NT2/D1 (cell line): ENCODE measurements around the gene MAP3K5.

ENCODE experiments used
- DNase-seq: peaks from one replicate; pipeline ENCODE4 v3.0.0-alpha.2; 2011; ENCODE audit warnings: low read depth, low spot score
- H3K27me3 ChIP-seq: 2 replicates; pipeline ENCODE4 v1.6.0; 2011; ENCODE audit warnings: mild to moderate bottlenecking; ENCODE audit not compliant: insufficient read length, insufficient read depth
- H3K36me3 ChIP-seq: 2 replicates; pipeline ENCODE4 v1.6.1; 2011; ENCODE audit warnings: mild to moderate bottlenecking, low read length, mixed read lengths; ENCODE audit not compliant: insufficient read depth, insufficient read length
- H3K4me1 ChIP-seq: 2 replicates; pipeline ENCODE4 v1.5.1; 2011; ENCODE audit not compliant: insufficient read depth, insufficient read length
- H3K4me3 ChIP-seq: 2 replicates; pipeline ENCODE4 v1.5.1; 2011; ENCODE audit warnings: low read depth; ENCODE audit not compliant: insufficient read length
- H3K9ac ChIP-seq: 2 replicates; pipeline ENCODE4 v1.6.0; 2011; ENCODE audit warnings: low read depth; ENCODE audit not compliant: insufficient read length
- H3K9me3 ChIP-seq: 2 replicates; pipeline ENCODE4 v1.5.1; 2011; ENCODE audit warnings: mild to moderate bottlenecking, low read length; ENCODE audit not compliant: insufficient read depth
- SUZ12 ChIP-seq: IDR thresholded peaks from 2 replicates; pipeline ENCODE4 v1.6.1; 2011; ENCODE audit not compliant: insufficient read length, insufficient read depth; ENCODE audit errors: extremely low read depth
- YY1 ChIP-seq: IDR thresholded peaks from 2 replicates; pipeline ENCODE4 v1.6.1; 2011; ENCODE audit not compliant: insufficient read length, insufficient read depth
- ZNF274 ChIP-seq: IDR thresholded peaks from 2 replicates; pipeline ENCODE4 v1.6.1; 2011; ENCODE audit warnings: mild to moderate bottlenecking, low read depth, low read length

MAP3K5 gene

GRCh38 chr6:136744889-136745288 lies 47.4 kb downstream of the MAP3K5 start:
- H3K36me3 ChIP-seq: no peaks in the 10 kb centered on the region
- no peaks in the 10 kb centered on the region for H3K9me3 ChIP-seq
- TF ChIP-seq SUZ12: no peak
- TF ChIP-seq ZNF274: no peak
- TF ChIP-seq YY1: no peak
- H3K4me3 ChIP-seq: no peak overlapping the region
- DNase-seq: no peak
- H3K4me1 ChIP-seq: no peaks in the 10 kb centered on the region
- no peak overlapping the region for H3K9ac ChIP-seq
- no peaks in the 10 kb centered on the region for H3K27me3 ChIP-seq

GRCh38 chr6:136742125-136742524 lies 50.2 kb downstream of the MAP3K5 start:
- Histone ChIP-seq H3K9me3 (no peaks in the 10 kb centered on the region), H3K27me3 (no peaks in the 10 kb centered on the region), H3K9ac (no peak overlapping the region), H3K4me1 (no peaks in the 10 kb centered on the region), H3K4me3 (no peak overlapping the region), H3K36me3 (no peaks in the 10 kb centered on the region)
- DNase-seq: no peak
- TF ChIP-seq YY1 (no peak), SUZ12 (no peak), ZNF274 (no peak)

- Histone ChIP-seq H3K4me1 (no peaks in the 10 kb centered on the region), H3K4me3 (no peak overlapping the region), H3K36me3 (no peaks in the 10 kb centered on the region), H3K9me3 (no peaks in the 10 kb centered on the region), H3K27me3 (no peaks in the 10 kb centered on the region), H3K9ac (no peak overlapping the region)
- DNase-seq: no peak
- TF ChIP-seq ZNF274: no peak
- TF ChIP-seq SUZ12: no peak
- no peak for TF ChIP-seq YY1
These were observed 52.0 kb downstream of the MAP3K5 start for GRCh38 chr6:136740050-136740974.

- H3K36me3 ChIP-seq: no peaks in the 10 kb centered on the region
- TF ChIP-seq YY1 (no peak), SUZ12 (no peak), ZNF274 (no peak)
- no peak overlapping the region for H3K4me3 ChIP-seq
- H3K9me3 ChIP-seq: no peaks in the 10 kb centered on the region
- H3K4me1 ChIP-seq: no peaks in the 10 kb centered on the region
- no peak for DNase-seq
- H3K9ac ChIP-seq: no peak overlapping the region
- H3K27me3 ChIP-seq: no peaks in the 10 kb centered on the region
These were observed 52.8 kb downstream of the MAP3K5 start for GRCh38 chr6:136739501-136739900.

GRCh38 chr6:136739071-136739470 lies 53.2 kb downstream of the MAP3K5 start:
- H3K4me3 ChIP-seq: no peak overlapping the region
- no peaks in the 10 kb centered on the region for H3K4me1 ChIP-seq
- no peak for TF ChIP-seq ZNF274
- no peak for TF ChIP-seq YY1
- no peak for TF ChIP-seq SUZ12
- H3K9me3 ChIP-seq: no peaks in the 10 kb centered on the region
- no peaks in the 10 kb centered on the region for H3K36me3 ChIP-seq
- no peak for DNase-seq
- H3K27me3 ChIP-seq: no peaks in the 10 kb centered on the region
- H3K9ac ChIP-seq: no peak overlapping the region

- TF ChIP-seq ZNF274 (no peak), SUZ12 (no peak), YY1 (no peak)
- H3K36me3 ChIP-seq: no peaks in the 10 kb centered on the region
- no peak overlapping the region for H3K4me3 ChIP-seq
- no peaks in the 10 kb centered on the region for H3K27me3 ChIP-seq
- no peaks in the 10 kb centered on the region for H3K9me3 ChIP-seq
- H3K9ac ChIP-seq: no peak overlapping the region
- H3K4me1 ChIP-seq: no peaks in the 10 kb centered on the region
- DNase-seq: no peak
These were observed 53.6 kb downstream of the MAP3K5 start for GRCh38 chr6:136738692-136739057.

- Histone ChIP-seq H3K4me1 (no peaks in the 10 kb centered on the region), H3K27me3 (no peaks in the 10 kb centered on the region), H3K9ac (no peak overlapping the region), H3K9me3 (no peaks in the 10 kb centered on the region), H3K4me3 (no peak overlapping the region), H3K36me3 (no peaks in the 10 kb centered on the region)
- TF ChIP-seq ZNF274: no peak
- TF ChIP-seq SUZ12: no peak
- TF ChIP-seq YY1: no peak
- DNase-seq: no peak
These were observed 54.2 kb downstream of the MAP3K5 start for GRCh38 chr6:136737871-136738691.
